ENCODE results near the gene LMAN1.

Gene LMAN1, protein sequence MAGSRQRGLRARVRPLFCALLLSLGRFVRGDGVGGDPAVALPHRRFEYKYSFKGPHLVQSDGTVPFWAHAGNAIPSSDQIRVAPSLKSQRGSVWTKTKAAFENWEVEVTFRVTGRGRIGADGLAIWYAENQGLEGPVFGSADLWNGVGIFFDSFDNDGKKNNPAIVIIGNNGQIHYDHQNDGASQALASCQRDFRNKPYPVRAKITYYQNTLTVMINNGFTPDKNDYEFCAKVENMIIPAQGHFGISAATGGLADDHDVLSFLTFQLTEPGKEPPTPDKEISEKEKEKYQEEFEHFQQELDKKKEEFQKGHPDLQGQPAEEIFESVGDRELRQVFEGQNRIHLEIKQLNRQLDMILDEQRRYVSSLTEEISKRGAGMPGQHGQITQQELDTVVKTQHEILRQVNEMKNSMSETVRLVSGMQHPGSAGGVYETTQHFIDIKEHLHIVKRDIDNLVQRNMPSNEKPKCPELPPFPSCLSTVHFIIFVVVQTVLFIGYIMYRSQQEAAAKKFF

DNA sequence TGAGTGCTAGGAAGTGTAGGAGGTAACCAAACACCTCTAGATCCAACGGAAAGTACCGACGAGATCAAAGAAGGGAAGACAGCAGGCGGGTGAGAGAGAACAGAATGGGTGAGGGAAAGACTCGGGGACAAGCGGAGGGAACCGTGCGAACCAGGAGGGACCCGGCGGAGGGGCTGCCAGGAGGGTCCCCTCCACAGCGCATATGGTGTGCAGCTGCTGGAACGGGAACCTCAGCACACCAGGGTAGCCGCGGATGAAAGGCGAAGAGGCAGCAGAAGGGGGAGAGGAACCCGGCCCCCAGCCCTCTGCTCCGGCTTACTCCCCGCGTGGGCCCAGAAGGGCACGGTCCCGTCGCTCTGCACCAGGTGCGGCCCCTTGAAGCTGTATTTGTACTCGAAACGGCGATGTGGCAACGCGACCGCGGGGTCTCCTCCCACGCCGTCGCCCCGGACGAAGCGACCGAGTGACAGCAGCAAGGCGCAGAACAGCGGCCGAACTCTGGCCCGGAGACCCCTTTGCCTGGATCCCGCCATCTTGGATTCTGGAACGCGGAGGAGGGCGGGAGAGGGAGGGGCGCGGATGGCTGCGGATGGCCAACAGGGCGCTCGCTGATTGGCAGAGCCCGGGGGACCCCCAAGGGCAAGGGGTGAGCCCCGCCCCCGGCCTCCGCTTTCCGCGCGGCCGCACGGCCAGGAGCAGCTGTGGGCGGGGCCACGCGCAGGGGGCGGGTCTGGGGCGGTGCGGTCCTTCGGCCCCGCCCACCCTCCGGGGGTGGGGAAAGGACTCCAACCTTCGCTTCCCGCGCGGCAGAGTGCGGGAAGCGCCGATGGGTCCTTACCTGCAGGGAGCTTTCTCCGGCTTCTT lies at the start of gene LMAN1:
LMAN1 (minus strand) TSS at position 554 of the 864 bp plus-strand sequence; CDS start at position 533, 21 bp downstream.
- H3K4me3 ChIP-seq (ENCODE audit: low read depth, low read length), result peak within 1 kb of the TSS; percentile 97
- TF ChIP-seq, protein P1, sequence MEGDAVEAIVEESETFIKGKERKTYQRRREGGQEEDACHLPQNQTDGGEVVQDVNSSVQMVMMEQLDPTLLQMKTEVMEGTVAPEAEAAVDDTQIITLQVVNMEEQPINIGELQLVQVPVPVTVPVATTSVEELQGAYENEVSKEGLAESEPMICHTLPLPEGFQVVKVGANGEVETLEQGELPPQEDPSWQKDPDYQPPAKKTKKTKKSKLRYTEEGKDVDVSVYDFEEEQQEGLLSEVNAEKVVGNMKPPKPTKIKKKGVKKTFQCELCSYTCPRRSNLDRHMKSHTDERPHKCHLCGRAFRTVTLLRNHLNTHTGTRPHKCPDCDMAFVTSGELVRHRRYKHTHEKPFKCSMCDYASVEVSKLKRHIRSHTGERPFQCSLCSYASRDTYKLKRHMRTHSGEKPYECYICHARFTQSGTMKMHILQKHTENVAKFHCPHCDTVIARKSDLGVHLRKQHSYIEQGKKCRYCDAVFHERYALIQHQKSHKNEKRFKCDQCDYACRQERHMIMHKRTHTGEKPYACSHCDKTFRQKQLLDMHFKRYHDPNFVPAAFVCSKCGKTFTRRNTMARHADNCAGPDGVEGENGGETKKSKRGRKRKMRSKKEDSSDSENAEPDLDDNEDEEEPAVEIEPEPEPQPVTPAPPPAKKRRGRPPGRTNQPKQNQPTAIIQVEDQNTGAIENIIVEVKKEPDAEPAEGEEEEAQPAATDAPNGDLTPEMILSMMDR (IDR thresholded peaks at IDR 0.05; ENCODE audit: low read depth, low read length), result no peak

DNA sequence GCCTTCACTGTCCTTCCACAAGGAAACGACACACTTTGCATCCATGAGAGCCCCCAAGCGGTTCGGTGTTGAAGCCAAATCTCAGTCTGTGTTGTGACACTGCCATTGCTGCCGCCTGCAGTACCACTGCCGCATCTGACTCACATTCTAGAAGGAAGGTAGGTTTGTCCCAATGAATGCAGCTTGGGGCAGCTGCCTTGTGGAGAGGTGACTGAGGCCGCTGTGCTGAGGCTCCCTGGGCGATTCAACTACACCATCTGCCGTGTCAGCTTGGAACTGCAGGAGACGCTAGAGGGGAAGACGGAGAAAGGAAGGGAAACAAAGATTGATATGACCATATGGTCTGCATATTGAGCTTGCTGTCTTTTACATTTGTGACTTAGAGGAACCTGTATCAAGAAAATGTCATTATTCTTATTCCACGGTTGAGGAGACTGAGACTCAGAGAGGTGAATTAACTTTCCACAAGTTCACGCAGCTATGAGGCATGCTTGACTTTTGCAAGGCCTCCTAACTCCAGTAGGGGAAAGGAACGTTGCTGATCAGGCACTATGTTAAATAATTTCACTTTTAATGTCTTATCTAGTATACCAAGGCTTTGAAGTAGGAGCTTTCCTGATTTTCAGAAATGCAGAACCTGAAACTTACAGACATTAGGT lies 43.5 kb upstream of the LMAN1 start:
- TF ChIP-seq, protein P1 (IDR thresholded peaks at IDR 0.05; ENCODE audit: low read depth, low read length), result peak; percentile 93
- no peak overlapping the region for H3K4me3 ChIP-seq (ENCODE audit: low read depth, low read length)

DNA sequence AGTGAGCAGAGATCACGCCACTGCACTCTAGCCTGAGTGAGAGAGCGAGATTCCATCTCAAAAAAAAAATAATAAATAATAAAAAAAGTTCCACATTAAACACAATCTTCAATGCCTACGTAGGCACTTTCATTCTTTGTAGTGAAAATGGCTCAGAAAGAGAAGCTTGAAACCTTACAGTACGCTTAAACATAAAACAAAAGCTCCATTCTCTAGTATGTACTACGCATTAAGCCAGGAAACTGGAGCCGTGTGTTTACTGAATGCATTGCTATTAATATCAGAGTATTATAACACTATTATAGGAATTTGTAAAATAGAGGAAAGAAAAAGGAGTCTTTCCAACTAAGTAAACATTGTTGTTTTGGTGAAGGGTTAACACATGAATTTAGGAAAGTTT lies 41.3 kb upstream of the LMAN1 start:
- TF ChIP-seq, protein P1 (IDR thresholded peaks at IDR 0.05; ENCODE audit: low read depth, low read length), result no peak
- no peak overlapping the region for H3K4me3 ChIP-seq (ENCODE audit: low read depth, low read length)

DNA sequence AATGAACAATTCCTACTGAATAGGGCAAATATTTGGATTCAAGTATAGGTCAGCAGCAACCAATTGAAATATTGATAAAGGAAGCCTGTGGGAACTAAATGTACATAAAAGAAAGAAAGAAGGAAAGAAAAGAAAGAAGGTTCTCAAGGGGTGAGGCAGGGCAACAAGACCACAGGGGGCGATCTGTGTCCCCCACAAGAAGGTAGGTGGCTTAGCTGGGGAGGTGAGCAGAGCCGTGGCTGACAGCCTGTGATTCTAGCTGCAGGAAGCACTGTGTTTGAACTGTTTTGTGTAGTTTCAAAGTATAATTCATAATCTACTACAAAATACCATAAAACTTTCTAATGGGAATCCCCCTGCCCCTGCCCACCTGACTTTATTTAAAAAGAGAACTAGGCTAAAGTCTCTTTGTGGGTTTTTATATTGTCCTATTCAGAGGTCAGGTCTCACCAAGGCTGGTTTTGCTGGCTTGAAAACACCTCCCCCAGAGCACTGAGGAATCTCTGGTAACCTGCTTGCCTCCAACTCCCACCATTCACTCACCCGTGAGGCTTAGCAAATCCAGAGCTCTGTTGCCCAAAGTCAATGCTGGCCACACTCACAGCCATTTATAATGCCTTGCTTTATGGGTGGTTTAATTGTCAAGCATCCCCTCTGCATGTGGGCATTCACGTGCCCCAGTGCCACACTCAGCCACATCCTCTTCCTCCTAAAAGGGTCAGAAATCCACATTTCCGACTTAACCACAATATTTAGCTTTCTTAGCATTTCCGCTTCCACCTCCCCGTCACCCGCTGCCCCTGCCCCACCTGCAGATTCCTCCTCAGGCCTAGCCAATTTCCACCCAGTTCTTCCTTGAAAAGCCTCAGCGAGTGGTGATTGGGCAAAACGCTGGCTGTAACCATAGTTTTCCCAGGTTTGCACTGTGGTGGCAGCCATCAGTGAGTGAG lies 36.4 kb upstream of the LMAN1 start:
- TF ChIP-seq, protein P1 (IDR thresholded peaks at IDR 0.05; ENCODE audit: low read depth, low read length), result no peak
- H3K4me3 ChIP-seq (ENCODE audit: low read depth, low read length), result no peak overlapping the region

DNA sequence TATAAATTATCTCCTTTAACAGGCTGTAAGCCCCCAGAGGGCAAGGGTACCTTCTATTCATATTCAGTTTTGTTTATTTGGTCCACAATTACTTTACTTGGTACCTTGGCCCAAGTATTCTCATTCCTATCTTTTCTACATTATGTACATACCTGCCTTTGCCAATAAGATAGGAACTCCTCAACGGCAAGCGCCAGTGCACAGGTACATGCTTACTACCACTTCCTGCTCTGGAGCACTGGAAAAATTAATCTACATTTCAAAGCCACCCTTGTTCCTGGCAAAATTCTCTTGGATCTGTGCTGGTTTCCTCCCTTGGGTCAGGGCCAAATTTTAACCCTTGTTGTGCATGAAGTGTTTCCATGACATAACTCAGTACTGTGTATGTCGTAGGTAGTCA lies 34.3 kb upstream of the LMAN1 start:
- no peak overlapping the region for H3K4me3 ChIP-seq (ENCODE audit: low read depth, low read length)
- TF ChIP-seq, protein P1 (IDR thresholded peaks at IDR 0.05; ENCODE audit: low read depth, low read length), result no peak

DNA sequence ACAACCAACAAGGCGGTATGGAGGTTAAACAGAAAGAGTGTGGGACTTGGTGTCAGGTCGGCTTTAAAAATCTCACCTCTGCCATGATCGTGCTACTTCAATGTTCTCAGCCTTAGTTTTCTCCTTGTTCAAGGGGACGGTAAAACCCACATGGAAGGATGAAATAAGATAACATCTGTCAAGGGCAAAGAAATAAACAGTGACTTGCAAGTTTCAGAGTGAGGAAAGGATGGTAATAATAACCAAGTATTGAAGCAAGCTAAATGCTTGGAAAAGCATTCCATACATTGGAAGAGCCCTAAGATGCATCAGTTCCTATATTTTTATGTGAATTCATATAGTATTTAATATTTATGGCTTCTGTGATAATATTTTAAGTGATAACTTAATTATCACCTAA lies 29.8 kb upstream of the LMAN1 start:
- TF ChIP-seq, protein P1 (IDR thresholded peaks at IDR 0.05; ENCODE audit: low read depth, low read length), result no peak
- H3K4me3 ChIP-seq (ENCODE audit: low read depth, low read length), result no peak overlapping the region

Data from WI38 (cell line).